Non-pigmented ciliary epithelial cell (primary cell): ENCODE measurements around the gene C15orf40.
"Not testable (repeated sequence)": the region's sequence is repeated elsewhere in the genome, so short reads cannot be mapped to it uniquely, and the experiment has no call there.

Experiments
- DNase-seq: peaks from one replicate; pipeline ENCODE4 v3.0.0-alpha.2; 2010; ENCODE audit warnings: low read depth

The C15orf40 gene

DNA sequence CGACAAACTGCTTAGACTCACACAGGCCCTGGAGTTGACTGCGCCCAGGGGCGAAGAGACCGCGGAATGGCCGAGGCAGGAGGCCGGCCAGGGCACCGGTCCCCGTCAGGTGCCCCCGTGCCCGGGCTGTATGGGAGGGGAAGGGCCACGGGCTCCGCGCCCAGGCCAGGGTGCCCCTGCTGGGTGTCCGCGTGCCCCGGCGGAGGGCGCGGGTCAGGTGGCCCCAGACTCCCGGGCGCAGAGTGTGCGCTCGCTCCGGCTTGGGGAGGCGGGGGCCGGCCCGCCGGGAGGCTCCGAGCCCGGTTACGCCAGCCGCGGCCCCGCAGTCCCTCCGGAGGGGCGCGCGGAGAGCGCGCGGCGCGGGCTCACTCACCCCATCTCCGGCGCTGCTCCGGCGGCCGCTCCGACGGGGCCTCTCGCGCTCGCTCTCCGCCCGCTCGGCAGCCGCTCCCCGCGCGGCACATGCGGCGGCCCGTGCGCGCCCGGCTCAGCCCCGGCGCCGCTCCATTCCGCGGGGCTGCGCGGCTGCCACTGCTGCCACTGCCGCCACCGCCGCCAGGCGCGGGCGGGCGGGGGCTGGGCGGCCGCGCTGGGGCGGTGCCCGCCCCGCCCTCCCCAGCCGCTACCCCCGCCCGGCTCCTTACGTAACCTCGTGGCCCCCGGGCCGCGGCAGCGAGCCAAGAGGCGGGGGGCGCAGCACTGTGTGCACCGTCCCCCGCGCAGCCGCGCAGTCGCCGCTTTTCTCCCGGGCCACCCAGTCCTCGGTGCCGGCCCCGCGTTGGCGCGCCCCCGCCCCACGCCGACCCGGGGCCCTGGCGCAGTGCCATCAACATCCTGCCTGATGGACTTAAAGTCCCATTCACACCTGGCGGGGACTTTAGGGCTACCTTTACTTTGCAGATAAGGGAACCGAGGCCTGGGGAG lies 59.0 kb downstream of the C15orf40 start, which contains the start of gene HOMER2:
Gene HOMER2 (minus strand): TSS at position 563 of the 924 bp plus-strand sequence. CDS start 185 bp downstream, at position 378.
- no peak for DNase-seq

- DNase-seq, result no peak
Measured at GRCh38 chr15:82951472-82952157, 59.8 kb downstream of the C15orf40 start.

DNA sequence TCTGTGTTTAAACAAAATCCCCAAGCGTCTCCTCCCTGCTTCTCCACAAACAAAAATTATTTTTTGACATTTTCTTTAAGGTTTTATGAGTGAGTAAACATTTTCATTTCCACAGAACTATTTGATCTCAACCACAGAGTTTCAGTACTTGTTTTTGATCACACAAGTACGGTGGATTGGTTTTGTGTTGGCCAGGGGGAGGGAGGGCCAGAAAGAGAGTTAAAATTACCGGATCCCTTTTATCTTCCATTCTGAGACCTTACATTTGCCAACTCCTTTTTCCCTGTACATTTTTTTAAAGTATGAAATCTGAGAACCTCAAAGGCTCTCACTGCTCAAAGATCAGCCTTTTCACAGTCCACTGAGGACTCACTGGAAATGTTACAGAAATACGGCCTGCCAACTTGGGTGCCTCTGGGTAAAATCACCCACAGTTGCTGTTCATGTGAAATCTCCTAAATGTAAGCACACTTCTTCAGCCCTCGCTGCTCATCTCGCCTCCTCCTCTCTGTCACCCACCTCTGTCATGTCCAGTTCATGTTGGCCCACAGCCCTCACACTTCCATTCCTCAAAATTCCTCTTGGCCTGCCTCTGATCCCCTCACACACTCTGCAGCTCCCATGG lies 60.6 kb downstream of the C15orf40 start:
- no peak for DNase-seq

- no peak for DNase-seq
Measured at GRCh38 chr15:82950295-82950694, 61.1 kb downstream of the C15orf40 start.

- no peak for DNase-seq
Measured at GRCh38 chr15:82946155-82946701, 65.2 kb downstream of the C15orf40 start.

DNA sequence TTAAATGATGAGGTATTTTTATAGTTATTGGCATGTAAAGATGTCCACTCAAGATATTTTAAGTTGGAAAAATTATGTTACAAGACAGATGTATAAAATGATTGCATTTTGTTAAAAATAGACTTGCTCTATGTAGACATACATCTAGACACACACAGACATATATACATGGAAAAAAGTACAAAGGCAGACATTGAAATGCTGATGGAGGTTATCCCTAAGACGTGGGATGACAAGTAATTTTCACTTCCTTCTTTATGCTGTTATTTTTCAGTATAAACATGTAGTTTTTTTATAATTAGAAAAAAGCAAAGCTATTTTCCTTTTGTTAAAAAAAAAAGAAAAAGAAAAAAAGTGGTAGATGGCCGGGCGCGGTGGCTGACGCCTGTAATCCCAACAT lies 66.1 kb downstream of the C15orf40 start:
- DNase-seq, result no peak

DNA sequence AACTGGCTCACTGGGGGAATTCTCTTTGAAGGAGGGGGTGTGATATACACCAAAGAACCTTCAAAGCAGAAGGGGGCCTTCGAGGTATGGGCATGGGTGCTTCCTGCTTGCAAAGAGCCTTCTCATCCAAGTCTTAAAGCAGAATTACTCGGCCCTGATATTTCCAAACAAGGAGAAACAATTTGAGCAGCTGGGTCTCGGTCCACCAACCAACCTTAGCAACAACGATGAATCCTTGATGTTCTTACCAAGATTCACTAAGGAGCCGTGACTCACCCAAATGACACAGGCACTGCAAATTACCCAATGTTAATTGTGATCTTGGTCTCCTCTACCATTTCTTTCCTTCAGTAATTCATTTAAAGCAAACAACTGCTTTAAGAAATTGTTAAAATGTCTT lies 66.6 kb downstream of the C15orf40 start:
- DNase-seq, result no peak

DNA sequence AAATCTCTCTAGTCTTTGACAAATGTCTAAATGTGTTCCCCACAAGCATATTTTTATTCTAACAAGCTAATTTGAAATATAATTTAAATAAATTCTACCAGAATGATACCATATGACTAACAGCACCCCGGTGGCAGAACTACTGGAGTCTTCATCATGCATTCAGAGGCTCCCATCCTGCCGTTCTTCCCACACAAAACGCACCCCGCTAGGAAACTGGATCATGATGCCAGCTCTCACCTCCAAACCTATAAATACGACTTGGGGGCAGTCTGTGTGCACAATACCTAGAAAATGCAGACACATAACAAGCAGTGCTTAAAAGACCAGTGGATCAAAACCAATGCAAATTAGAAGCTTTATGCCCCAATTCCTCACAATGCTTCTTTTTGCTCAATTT lies 67.4 kb downstream of the C15orf40 start:
- no peak for DNase-seq

GRCh38 chr15:82943176-82943575 lies 68.3 kb downstream of the C15orf40 start:
- DNase-seq, result no peak

DNA sequence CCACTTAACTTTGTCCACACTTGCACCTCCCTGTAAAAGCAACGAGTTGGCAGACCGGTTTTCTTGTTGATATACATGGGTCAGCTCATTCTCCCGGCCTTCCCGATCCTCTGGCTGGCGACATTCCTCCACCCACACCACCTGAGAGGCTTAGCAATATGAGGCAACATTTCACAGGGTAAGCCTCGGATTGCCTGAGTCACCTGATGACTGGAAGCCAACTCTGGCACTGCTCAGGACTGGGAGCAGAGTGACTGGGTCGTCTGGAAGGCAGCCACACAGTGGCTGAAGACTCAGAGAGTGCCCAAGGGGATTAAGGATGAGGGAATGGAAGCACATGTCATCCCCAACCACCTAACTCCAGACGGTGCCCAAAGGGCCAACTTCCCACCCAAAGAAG lies 68.7 kb downstream of the C15orf40 start:
- DNase-seq, result no peak

DNA sequence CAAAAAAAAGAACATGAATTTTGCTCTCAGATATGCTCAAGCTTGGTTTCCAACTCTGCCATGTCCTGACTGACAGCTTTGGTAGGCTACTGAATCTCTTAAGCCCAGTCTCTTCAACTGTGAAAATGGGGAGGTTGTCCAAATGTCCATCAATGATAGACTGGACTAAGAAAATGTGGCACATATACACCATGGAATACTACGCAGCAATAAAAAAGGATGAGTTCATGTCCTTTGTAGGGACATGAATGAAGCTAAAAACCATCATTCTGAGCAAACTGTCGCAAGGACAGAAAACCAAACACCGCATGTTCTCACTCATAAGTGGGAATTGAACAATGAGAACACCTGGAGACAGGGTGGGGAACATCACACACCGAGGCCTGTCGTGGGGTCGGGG lies 71.8 kb downstream of the C15orf40 start:
- DNase-seq, result not testable (repeated sequence)
